GM12892 (cell line): Measurements from ENCODE around the gene AGO1.
"Not testable (repeated sequence)": the region's sequence is repeated elsewhere in the genome, so short reads cannot be mapped to it uniquely, and the experiment has no call there.

Experiments used
- DNase-seq: peaks from one replicate; pipeline ENCODE4 v3.0.0; 2011; ENCODE audit not compliant: insufficient read length
- FAIRE-seq: peaks from 2 replicates; lab custom pipeline; 2011; peaks lifted over from hg19 to GRCh38; lab: Jason Lieb, UNC
- POLR2A ChIP-seq: IDR thresholded peaks from 2 replicates; pipeline ENCODE4 v1.6.1; 2011; ENCODE audit warnings: low read depth, low read length, control low read depth
- POLR2AphosphoS5 ChIP-seq: IDR thresholded peaks from 2 replicates; pipeline ENCODE4 v1.6.1; 2011; ENCODE audit warnings: low read depth, low read length, control low read depth
- TAF1 ChIP-seq: IDR thresholded peaks from 2 replicates; pipeline ENCODE4 v1.6.1; 2011; ENCODE audit warnings: low read depth, mild to moderate bottlenecking, control low read depth, low read length, borderline replicate concordance

The AGO1 gene

DNA sequence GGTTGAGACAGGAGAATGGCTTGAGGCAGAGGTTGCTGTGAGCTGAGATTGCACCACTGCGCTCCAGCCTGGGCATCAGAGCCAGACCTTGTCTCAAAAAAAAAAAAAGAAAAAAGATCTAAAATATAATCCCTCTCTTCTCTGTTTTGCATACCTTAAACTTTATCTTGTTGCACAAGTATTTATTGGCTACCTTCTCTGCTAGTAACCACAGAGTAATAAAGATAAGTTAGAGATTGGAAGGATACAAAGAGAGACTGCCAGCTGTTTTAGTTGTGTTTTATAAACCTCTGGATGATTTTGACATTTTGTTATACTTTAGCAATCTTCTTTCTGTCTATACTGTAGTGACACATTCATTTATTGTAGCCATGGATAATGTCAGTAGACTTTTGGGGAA is 75.5 kb downstream of the AGO1 start:
- no peak for DNase-seq
- TF ChIP-seq POLR2A (no peak), POLR2AphosphoS5 (no peak), TAF1 (no peak)
- no peak for FAIRE-seq

DNA sequence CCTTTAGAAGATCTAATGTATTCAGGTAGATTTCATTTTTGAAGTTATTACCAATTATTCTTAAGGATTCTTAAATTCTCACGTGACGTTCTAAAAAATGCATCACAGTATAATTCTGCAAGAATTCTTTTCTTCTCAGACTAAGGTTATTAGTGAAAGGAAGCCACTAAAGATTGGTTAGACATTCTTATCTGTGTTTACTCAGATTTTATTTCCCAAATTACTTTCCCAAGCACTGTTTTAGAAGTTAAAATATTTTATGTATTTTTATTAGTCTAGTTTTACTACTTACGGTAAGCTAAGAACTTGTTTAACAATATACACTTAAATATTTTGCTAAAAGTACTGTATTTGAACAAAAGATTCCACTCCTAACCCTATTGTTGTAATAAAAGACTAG is 76.3 kb downstream of the AGO1 start:
- TF ChIP-seq POLR2A (no peak), POLR2AphosphoS5 (no peak), TAF1 (no peak)
- no peak for FAIRE-seq
- no peak for DNase-seq

DNA sequence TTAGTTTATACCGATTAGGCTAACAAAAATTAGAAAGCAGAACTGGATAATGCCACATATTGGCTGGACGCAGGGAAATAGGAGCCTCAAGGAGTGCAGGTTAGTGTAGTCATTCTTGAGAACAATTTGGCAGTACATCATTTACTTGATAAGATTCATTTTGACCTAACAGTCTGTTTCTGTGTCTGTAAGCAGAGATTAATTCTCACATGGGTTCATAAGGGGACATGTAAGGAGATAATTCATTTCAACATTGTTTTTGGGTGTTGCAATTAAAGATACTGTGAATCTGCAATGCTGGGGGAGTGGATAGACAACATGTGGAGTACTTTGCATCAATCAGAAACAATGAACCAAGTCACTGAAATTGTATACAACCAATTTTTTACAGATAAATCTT is 79.9 kb downstream of the AGO1 start:
- TF ChIP-seq POLR2AphosphoS5 (no peak), TAF1 (no peak), POLR2A (no peak)
- FAIRE-seq (no peak), DNase-seq (no peak)

DNA sequence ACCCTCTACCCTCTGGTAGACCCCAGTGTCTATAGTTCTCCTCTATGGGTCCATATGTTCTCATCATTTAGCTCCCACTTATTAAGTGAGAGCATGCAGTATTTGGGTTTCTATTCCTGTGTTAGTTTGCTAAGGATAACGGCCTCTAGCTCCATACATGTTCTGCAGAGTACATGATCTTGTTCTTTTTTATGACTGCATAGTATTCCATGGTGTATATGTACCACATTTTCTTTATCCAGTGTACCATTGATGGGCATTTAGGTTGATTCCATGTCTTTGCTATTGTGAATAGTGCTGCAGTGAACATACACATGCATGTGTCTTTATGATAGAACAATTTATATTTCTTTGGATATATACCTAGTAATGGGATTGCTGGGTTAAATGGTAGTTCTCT is 81.3 kb downstream of the AGO1 start:
- not testable (repeated sequence) for FAIRE-seq, DNase-seq

DNA sequence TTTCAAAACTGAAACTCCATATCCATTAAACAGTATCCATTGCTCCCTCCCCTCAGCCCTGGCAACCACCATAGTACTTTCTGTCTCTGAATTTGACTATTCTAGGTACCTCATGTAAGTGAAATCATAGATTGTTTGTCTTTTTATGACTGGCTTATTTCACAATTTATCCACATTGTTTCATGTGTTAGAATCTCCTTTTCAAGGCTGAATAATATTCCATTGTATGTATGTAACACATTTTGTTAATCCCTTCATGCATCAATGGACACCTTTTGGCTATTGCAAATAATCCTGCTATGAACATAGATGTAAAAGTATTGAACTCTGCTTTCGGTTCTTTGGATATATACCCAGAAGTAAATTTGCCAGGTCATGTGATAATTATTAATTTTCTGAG is 85.4 kb downstream of the AGO1 start:
- no peak for FAIRE-seq
- DNase-seq, result no peak
- TF ChIP-seq POLR2AphosphoS5, result no peak
- no peak for TF ChIP-seq TAF1
- TF ChIP-seq POLR2A, result no peak

DNA sequence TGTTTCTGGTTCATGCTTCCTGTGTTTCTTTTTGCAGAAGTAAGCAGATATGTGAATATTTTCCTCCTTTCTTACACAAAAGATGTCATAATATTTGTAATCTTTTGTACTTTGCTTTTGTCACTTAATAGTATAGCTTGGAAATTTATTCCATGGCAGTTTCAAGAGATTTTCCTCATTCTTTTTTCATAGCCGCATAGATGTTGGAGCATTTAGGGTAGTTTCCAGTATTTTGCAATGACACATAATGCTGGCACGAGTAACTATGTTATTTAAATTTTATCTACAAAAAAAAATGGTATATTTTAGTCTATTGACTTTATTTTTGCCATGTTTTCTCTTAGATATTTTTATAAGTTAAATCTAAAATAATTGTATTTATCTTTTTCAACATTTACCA is 88.6 kb downstream of the AGO1 start:
- no peak for TF ChIP-seq TAF1
- no peak for TF ChIP-seq POLR2AphosphoS5
- TF ChIP-seq POLR2A, result no peak
- FAIRE-seq (no peak), DNase-seq (no peak)

DNA sequence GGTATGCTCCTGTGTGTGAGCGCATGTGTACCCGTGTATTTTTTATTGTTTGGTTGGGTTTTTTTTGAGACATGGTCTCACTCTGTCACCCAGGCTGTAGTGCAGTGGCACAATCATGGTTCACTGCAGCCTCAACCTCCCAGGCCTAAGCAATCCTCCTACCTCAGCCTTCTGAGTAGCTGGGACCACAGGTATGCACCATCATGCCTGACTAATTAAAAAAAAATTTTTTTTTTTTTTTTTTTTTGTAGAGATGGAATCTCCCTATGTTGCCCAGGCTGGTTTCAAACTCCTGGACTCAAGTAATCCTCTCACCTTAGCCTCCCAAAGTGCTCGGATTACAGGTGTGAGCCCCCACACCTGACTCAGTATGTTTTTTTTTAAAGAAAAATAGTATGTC is 89.6 kb downstream of the AGO1 start:
- DNase-seq, result not testable (repeated sequence)

DNA sequence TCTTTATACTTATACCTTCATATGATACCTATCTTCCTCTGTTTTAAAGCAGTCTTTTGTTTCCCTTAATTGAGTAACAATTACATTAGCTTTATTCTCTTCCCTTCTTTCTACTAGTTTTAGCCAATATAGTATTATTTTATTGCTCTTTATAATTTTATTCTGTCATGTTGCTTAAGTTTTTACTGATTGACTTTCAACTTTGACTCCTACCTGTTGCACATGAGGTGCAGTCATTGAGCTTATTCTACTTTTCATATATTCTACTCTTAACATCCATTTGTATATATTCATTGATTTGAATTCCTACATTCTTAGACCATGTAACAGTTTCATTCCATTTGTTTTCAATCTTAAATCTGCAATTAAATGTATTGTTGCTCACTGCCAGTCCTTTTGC is 97.1 kb downstream of the AGO1 start:
- FAIRE-seq, result no peak
- DNase-seq, result no peak
- TF ChIP-seq POLR2AphosphoS5 (no peak), POLR2A (no peak), TAF1 (no peak)

More for the DNA sequence above, 89.6 kb downstream of the AGO1 start:
- FAIRE-seq, result not testable (repeated sequence)
